DND-41 (cell line): ENCODE data around the gene KRTAP9-4.

Source experiments
- CTCF ChIP-seq: IDR thresholded peaks from 2 replicates; pipeline ENCODE4 v1.5.1; 2012; ENCODE audit warnings: borderline replicate concordance, low read length, moderate library complexity, mild to moderate bottlenecking; ENCODE audit not compliant: poor library complexity, severe bottlenecking; ENCODE audit errors: extremely low read depth
- EZH2 ChIP-seq: IDR thresholded peaks from 3 replicates; pipeline ENCODE4 v1.6.1; 2012; ENCODE audit warnings: borderline replicate concordance, low read depth, mild to moderate bottlenecking, moderate library complexity, low read length, inconsistent platforms; ENCODE audit not compliant: severe bottlenecking

- TF ChIP-seq CTCF (no peak), EZH2 (no peak)
Observed at GRCh38 chr17:41296846-41297245, 47.4 kb downstream of the KRTAP9-4 start.
